Medulla oblongata (tissue), 1 donor: ENCODE data around the gene ZNF552.
"Not testable (repeated sequence)": the region's sequence is repeated elsewhere in the genome, so short reads cannot be mapped to it uniquely, and the experiment has no call there.

Experiments
- DNase-seq: peaks from one replicate; pipeline ENCODE4 v3.0.0-alpha.2; 2015; ENCODE audit errors: extremely low spot score

Gene ZNF552

DNA sequence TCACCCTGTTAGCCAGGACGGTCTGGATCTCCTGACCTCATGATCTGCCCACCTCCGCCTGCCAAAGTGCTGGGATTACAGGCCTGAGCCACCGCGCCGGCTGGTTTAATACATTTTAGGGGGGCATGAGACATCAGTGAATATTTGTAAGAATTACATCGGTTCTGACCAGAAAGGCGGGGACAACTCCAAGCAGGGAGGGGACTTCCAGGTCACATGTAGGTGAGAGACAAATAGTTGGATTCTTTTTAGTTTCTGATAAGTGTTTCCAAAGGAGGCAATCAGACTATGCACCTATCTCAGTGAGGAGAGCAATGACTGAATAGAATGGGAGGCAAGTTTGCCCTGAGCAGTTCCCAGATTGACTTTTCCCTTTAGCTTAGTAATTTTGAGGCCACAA, 3.7 kb upstream of the ZNF552 start:
- no peak for DNase-seq

DNA sequence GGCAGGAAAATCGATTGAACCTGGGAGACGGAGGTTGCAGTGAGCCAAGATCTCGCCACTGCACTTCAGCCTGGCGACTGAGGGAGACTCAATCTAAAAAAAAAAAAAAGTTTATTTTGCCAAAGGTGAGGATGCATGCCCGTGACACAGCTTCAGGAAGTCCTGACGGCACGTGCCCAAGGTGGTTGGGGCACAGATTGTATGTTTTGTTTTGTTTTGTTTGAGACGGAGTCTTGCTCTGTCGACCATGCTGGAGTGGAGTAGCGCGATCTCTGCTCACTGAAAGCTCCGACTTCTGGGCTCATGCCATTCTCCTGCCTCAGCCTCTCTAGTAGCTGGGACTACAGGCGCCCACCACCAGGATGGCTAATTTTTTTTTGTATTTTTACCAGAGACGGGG, 3.3 kb upstream of the ZNF552 start:
- no peak for DNase-seq

DNA sequence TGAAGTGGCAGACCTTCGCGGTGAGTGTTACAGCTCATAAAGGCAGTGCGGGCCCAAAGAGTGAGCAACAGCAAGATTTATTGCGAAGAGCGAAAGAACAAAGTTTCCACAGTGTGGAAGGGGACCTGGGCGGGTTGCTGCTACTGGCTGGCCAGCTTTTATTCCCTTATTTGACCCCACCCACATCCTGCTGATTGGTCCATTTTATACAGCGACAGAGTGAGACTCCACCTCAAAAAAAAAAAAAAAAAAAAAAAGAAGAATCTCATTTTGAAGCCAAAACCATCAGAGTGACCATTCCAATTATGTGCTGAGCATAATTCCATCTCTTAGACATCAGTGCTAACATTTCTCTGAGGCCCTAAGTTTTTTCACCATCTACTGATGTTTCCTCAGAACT, 1.9 kb upstream of the ZNF552 start:
- DNase-seq: no peak

DNA sequence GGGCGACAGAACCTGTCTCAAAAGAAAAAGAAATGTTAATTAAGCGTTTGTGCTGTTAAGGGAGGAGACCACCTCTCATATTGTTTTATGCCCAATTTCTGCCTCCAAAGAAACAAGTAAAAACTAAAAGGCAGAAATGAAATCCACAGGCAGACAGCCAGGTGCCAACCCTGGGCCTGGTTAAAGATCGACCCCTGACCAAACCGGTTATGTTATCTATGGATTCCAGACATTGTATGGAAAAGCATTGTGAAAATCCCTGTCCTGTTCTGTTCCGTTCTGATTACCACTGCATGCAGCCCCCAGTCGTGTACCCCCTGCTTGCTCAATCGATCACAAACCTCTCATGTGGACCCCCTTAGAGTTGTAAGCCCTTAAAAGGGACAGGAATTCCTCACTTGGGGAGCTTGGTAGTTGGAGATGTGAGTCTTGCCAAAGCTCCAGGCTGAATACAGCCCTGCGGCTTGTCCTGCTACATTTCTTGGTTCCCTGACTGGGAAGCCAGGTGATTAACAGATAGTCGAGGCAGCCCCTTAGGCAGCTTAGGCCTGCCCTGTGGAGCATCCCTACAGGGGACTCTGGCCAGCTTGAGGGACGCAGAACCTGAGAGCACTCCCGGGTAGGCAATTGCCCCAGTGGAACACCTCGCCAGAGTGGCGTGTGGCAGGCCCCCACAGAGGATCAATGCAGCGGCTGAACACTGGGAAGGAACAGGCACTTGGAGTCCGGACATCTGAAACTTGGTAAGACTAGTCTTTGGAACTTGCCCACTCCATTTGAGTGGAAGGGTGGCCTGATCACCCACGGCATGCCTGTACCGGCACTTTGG, 748 bp upstream of the ZNF552 start:
- no peak for DNase-seq

DNA sequence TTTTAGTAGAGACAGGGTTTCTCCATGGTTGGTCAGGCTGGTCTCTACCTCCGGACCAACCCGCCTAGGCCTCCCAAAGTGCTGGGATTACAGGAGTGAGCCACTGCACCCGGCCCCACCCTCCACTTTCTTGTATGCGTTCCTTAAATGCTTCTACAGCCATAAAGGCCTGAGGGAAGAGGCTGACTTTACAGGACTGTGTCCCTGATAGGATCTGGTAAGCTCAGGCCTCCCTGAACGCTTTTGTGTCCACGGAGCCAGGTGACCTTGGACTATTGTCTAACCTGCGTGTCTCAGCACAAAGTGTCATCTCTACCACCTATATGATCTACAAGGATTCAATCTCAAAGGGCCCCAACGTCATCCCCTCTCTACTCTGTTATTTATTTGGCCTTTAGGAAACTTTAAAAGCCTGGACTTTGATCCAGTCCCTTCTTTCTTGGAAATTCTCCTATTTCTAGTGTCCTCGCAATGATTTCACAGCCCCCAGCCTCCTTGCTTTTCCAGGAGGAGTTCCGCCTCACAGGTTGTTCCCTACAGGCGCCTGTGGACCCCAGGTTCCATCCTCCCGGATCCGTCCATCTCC, 701 bp downstream of the ZNF552 start:
- no peak for DNase-seq

DNA sequence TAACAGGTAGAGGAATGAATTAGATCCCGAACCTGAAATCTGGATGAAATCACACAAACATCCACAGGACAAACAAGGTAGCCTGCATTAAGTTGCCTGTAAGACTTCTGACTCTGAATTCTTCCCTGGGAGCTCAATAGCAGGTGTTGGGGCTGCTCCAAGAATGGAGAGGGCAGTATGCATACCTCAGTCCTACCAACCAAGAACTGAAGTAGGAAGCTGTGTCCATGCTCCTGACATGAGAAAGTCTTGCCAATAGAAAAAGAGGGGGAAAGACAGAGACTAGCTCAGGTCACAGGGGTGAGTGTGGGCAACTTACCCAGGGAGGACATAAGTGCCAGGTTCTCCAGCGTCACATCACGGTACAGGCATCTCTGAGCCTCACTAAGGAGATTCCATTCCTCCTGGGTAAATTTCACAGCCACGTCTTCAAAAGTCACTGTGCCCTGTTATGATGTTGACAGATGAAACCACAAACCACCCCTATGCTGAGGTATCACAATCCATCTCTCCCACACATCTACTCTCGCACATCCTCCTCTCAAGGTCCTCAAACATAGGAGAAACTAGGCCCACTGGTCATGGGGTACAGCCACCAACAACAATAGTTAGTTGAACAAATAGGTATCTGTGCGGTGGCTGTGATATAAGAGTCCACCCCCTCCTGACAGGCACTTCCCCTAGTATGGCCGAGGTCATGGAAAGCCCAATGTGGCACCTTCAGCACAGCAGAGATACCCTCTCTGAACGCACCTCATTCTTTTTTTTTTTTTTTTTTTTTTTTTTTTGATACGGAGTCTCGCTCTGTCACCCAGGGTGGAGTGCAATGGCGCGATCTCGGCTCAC, 1.5 kb downstream of the ZNF552 start:
- DNase-seq: not testable (repeated sequence)

DNA sequence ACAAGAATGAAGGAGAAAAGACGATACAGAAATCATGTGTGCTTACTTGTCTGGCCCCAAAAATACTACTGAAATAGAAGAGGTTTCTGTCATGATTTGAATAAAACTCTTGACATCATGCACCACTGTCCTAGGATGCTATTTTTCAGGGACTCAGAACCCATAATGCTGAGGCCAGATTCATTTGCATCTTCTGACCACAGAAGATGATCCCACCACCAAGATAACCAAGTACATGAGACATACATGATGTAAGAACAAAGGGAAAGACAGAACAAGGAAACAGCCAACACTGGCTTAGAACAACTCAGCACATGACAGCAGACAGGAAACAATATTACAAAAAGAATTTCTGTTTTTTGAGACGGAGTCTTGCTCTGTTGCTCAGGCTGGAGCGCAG, 2.5 kb downstream of the ZNF552 start:
- no peak for DNase-seq

DNA sequence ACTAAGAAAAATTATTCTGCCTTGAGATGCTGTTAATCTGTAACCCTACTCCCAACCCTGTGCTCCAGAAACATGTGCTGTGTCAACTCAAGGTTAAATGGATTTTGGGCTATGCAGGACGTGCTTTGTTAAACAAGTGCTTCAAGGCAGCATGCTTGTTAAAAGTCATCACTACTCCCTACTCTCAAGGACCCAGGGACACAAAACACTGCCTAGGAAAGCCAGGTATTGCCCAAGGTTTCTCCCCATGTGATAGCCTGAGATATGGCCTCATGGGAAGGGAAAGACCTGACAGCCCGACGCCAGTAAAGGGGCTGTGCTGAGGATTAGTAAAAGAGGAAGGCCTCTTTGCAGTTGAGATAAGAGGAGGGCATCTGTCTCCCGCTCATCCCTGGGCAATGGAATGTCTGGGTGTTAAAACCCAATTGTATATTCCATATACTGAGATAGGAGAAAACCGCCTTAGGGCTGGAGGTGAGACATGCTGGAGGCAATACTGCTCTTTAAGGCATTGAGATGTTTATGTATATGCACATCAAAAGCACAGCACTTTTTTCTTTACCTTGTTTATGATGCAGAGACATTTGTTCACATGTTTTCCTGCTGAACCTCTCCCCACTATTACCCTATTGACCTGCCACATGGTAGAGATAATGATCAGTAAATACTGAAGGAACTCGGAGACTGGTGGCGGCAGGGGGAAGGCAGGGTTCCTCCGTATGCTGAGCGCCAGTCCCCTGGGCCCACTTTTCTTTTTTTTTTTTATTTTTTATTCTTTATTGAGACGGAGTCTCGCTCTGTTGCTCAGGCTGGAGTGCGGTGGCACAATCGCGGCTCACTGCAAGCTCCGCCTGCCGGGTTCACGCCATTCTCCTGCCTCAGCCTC, 4.1 kb downstream of the ZNF552 start:
- not testable (repeated sequence) for DNase-seq

DNA sequence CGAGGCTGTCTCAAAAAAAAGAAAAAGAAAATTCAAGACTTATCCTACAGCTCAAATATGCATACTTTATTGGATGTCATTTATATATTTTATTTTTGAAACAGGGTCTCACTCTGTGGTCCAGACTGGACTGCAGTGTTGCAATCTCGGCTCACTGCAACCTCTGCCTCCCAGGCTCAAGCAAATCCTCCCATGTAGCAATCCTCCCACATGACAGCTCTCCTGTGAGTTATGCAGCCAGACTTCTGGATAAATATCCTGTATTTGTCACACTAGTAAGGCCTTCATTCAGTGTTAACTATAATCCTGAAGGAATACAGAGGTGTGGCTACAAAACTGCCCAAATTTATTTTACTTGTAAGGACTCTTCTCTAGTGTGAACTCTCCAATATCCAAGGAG, 7.2 kb downstream of the ZNF552 start:
- DNase-seq: no peak

DNA sequence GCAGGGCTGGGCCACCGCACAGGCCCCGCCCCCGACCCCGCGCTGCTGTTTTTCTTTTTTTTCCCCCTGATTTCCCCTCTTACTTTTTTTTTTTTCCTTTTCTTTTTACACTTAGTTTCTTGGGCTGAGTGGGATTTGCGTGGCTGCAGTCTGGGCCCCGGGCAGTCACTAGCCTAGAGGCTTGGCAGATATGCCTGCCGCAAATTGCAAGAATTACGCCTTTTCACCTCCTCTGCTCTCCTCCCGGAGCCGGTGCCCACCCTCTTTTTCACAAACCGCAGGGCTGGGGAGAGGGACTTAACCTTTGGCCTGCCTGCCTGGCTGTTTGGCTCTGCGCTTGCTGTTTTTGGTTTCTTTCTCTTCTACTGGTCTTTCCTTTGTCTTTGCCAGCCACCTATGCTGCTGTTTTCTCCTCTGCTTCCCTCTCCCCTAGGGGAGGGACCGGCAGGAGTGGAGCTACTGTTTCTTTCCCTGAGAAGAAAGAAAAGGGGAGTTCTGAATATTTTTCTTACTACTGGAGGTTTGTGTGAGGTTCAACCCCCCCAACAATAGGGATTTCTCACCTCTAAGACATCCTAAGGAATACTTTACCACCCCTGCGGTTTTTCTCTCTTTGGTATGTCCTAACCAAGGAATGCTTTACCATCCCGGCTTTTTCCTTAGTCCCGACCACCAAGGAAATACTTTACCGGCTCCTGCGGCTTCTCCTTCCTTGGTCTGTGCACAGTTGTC, 11.0 kb downstream of the ZNF552 start:
- DNase-seq: no peak

DNA sequence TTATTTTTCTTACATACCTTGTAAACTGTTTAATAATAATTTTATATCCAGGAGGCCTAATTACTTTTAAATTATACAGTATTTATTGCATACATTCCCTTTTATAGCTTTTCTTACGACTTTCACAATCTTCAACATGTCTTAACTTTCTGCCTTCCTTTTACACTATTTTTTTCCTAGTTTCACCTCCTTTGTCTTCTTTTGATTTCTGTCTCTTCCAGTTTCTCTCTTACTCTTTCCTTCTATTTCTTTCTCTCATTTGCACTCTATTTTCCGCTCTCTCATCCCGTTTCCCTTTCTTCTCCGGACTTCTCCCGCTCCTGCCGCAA, 11.5 kb downstream of the ZNF552 start:
- no peak for DNase-seq

DNA sequence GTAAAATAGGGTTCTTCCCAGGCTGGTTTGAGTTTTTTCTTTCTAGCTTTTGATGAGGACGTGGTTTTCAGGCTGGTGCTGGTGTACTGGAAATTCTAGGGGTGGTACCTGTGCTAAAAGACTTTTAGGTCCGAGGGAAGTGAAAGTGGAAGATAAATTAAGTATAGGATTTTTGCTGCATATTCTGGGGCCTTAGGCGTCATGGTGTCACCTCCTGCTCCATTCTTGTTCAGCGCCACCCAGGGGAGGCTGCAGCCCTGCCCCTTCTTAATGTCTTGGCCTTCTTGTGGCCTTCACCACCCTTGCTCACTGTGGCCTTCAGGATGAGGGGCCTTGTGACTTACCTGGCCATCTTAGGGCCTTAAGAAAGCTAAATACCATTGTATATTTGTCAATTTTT, 12.4 kb downstream of the ZNF552 start:
- DNase-seq: no peak

DNA sequence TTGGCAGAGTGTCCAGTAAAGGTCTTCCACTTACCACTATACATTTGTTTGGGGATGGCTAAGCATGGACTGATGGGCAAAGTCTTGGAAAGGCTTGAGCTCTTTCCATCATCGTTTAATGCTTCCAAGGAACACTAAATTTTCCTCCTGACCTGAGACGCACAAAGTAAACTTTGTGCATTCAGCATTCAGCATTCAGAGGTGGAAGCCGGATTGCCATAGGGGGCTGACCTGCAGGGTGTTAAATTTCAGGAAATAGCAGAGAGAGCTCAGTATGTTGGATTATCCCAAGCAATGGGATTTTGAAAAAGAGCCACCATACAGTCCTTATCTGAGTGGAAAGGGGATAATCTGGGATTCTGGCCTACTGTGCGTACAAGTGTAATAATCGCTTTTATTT, 14.0 kb downstream of the ZNF552 start:
- DNase-seq: no peak

DNA sequence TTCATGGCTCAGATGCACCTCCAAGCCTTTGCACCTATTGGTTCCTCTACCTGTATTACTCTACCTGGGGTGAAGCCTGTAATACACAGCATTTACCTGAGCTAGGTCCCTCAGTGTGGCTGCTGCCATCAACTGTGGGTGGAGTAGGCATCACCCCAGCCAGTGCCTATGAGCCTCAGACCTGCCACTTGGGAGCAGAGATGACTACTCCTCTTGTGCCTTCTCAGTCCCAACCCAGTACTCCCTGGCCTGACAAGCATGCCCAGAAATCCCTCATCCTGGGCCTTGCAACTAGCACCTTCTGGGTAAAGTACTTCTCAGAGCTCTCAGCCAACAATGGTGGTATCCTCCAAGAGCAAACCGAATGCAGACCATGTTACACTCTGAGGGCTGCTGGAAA, 18.1 kb downstream of the ZNF552 start:
- DNase-seq: not testable (repeated sequence)

DNA sequence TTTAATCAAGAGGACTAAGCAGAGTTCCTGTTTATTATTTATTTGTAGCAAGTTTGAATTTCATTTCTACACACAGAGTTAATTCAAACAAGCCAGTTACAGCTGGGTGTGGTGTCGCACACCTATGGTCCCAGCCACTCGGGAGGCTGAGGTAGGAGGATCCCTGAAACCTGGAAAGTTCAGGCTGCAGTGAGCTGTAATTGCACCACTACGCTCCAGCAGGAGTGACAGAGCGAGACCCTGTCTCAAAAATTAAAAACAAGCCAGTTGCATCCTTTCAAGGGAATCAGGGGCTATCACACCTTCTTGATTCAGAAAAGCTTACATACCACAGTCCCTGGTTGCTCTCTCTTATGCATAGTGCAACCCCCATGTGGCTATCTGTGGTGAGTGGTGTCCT, 25.4 kb downstream of the ZNF552 start:
- no peak for DNase-seq

DNA sequence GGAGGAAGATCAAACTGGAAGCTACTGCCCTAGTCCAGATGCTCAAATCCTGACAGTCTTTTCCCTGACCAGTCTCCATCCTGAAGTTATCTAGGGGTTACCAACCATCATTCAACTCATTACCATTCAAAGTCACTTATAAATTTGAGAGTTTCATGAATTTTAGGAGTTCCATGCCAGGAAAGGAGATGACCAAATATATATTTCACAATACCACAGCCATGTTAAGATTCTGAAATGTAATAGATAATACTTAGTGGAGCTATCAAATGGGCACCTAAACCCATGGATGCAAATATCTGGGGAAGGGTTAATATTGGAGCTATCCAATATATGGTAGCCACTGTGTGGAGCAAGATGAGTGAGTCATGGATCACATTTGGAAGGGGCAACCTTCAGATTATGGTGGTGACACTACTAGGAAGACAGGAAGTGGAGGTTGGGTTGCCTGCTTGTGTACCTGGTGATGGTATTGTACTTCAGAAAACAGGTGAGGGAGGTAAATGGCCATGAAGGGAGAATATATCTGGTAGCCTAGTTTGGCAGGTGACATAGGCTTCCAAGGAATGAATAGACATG, 26.5 kb downstream of the ZNF552 start:
- DNase-seq: no peak

DNA sequence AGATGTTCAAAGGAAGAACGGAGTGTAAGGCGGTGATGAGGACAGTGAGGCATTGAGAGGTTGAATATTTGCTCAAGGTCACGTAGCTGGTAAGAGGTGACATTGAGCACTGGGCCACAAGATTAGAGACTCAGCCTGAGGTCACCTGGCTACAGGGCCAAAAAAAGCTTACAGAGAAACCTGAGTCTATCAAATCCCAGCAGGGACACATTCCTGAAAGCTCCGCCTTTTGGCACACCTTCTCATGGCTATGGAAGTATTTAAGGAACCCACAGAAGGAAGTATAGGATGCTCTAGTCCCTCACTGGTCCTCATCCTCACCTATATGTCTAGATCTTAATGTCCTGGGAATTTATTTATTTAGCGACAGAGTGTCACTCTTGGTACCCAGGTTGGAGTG, 27.8 kb downstream of the ZNF552 start:
- no peak for DNase-seq

DNA sequence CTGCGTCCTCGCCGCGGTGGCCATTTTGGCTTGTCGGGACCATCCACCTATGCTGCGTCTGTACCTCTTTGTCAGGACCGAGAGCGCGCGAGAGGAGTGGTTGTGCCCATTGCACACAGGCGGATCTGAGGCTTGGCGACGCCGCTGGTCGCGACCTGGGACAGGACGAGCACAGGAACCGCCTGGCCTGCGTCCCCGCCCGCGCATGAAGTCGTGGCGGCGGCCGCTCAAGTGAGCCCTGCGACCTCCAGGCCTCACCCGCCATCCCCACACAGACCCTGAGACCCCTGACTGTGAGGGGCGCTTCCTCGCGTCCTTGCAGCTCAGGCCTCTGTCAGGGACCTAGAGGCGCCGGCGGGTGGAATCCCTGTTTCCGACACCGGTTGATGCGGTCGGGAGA, 28.4 kb downstream of the ZNF552 start:
- no peak for DNase-seq

DNA sequence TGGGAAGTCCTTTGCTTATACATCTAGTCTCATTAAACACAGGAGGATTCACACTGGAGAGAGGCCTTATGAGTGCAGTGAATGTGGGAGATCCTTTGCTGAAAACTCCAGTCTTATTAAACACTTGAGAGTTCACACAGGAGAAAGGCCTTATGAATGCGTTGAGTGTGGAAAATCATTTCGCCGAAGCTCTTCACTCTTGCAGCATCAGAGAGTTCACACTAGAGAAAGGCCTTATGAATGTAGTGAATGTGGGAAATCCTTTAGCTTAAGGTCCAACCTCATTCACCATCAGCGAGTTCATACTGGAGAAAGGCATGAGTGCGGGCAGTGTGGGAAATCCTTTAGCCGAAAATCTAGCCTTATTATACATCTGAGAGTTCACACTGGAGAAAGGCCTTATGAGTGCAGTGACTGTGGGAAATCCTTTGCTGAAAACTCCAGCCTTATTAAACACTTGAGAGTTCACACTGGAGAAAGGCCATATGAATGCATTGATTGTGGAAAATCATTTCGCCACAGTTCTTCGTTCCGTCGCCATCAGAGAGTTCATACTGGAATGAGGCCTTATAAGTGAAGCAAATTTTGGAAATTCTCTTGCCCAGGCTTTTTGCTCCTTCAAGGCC, 35.4 kb downstream of the ZNF552 start:
- DNase-seq: no peak

DNA sequence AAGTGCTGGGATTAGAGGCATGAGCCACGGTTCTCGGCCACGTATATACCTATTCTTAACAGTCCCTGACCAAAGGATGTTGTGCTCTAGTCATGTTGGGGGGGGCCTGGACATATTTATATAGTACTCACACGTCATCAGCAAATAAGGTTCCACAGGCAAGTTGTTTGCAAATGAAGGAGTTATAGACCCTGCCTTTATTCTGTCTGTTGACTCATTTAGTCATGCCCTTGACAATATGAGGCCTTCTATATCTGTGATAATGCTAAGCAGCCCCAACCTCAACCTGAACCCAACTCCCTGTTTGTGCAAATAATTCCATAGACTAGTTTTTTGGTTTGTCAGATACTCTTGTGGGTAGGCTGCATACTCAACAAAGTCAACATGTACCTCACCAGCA, 36.4 kb downstream of the ZNF552 start:
- DNase-seq: no peak
